Raji (cell line): ENCODE data around the gene CBLN3.

Source experiments
- POLR2A ChIP-seq: IDR thresholded peaks from 2 replicates; pipeline ENCODE4 v1.6.1; 2011; ENCODE audit warnings: low read depth, low read length, control low read depth; ENCODE audit not compliant: insufficient read depth

The CBLN3 gene

DNA sequence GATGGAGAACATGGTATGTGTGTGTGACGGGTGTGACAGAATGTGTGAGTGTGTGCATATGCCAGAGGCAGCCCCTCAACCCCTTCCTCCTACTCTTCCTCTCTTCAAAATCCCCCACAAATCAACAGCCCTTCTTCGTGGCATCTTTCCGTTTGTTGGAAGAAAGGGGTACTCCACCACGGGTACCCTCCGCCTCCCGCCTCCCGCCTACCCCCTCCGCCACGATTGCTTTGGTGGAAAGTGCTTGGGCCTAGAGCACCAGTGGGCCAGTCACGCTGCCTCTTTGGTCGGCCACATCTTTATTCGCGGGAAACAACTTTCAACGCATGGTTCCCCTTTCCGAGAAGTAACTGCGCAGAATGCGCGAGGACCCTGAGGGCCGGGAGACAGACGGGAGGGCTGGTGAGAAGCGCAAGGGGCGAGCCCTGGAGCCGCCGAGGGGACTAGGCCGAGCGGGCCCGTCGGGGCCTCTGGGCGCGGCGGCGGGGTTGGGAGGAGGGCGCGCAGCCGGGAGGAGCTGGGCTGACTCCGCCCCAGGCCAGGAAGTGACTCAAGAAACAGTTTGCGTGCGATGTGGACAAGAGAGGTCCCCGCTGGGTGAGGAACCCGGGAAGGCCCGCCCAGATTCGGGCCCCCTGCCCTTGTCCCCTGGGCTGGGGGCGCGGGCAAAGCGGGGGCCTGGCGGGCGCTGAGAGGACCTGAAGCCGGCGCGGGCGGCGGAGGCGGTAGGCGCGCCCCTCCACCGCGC is at the start of gene CBLN3, which contains the start of gene KHNYN:
TSS of gene CBLN3 (minus strand) at position 274 of the 748 bp plus-strand sequence. CDS start 614 bp downstream, outside the sequence.
TSS of gene KHNYN (plus strand) at position 560 of the 748 bp plus-strand sequence. CDS start 777 bp downstream, outside the sequence.
- TF ChIP-seq POLR2A: peak; percentile 79

DNA sequence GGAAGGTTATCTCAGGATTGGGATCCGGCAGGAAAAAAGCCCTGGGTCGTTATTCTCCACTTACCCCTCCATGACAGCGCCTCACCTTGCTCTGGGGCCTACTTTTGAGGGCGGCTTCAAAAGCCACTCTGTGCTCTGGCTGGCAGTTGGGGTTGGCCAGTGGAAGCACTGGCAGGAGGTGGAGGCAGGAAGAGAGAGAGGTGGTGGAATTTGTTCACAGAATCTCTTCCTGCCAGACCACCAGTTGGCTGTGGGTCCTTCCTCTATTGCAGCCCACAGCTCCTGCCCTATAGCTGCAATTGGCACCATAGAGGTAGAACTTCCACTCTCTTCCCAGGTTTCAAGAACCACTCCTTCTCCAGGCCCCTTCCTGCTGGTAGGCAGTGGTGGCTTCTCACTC is 45.8 kb upstream of the CBLN3 start:
- TF ChIP-seq POLR2A: no peak

DNA sequence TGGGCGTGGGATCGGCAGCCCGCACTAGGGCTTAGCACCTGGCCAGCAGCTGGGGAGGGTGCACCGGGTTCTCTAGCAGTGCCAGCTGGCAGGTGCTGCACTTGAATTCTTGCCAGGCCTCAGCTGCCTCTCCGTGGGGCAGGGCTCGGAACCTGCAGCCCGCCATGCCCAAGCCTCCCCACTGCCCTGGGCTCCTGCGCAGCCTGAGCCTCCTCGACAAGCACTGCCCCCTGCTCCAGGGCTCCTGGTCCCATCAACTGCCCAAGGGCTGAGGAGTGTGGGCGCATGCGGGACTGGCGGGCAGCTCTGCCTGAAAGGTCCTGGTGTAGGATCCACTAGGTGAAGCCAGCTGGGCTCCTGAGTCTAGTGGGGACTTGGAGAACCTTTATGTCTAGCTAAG is 43.7 kb upstream of the CBLN3 start:
- TF ChIP-seq POLR2A: no peak

DNA sequence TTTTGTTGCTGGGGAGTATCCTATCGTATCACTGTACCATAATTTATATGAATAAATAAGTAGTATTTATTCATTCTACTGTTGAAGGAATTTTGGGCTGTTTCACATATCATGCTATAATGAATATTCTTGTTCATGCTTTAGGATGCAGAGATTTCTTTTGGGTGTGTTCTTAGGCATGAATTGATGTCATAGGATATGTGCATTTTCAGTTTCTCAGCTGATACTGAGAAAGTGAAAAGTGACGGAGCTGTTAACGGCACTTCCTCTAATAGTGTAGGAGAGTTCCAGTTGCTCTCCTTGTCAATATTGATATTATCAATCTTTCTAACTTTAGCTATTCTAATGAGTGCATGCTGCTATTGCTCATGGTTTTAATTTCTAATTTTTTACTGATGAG is 36.3 kb upstream of the CBLN3 start:
- no peak for TF ChIP-seq POLR2A

DNA sequence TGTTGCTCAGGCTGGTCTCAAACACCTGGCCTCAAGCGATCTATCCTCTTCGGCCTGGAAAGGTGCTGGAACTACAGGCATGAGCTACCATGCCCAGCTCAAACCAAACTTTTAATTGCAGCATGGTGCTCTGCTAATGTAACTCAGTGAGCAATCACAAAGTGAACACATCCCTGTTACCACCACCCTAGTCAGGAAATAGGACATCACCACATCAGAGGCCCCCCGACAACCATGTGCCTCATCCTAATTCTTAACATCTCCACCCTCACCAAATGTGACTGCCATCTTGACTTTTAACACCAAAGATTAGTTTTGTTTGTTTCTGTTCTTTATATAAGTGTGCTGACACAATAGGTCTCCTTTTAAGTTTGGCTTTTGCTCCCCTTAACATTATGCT is 35.9 kb upstream of the CBLN3 start:
- TF ChIP-seq POLR2A: no peak

DNA sequence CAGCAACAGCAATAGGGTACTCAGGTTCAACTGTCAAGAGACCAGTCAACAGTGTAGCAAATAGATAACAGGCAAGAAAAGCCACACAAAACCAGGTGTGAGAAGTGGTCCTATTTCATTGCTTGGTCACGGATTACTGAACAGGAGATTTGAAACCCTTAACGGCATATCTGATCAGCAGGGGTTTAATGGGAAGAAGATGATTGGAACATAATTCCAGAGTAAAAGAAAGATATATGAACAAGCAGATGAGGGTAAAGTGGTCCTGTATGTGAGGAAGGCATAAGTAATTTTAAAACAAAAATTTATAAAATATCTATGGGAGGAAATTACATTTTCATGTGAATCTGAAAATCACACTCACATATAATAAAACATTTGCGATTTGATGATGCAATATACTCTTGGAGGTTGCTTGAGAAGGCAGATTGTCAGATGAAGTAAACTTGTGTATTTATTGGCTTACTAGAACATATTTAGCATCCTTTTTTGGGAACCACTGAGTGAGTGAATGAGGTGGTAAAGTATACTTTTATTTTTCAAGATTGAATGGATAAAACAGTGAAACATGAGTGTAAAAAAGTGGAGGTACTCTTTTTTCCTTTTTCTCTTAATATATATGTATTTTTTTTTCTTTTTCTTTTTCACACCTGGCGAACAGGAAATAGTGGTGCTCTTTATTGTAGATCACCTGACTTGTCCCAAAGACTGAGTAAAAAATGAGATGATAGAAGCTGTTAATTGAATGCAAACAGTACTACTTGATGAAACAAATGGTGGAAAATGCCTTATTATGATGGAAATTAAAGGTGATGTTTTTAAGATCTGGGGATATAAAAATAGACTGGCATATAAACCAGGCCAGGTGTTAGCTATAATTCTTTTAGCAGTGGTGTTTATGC is 34.7 kb upstream of the CBLN3 start:
- TF ChIP-seq POLR2A: no peak

DNA sequence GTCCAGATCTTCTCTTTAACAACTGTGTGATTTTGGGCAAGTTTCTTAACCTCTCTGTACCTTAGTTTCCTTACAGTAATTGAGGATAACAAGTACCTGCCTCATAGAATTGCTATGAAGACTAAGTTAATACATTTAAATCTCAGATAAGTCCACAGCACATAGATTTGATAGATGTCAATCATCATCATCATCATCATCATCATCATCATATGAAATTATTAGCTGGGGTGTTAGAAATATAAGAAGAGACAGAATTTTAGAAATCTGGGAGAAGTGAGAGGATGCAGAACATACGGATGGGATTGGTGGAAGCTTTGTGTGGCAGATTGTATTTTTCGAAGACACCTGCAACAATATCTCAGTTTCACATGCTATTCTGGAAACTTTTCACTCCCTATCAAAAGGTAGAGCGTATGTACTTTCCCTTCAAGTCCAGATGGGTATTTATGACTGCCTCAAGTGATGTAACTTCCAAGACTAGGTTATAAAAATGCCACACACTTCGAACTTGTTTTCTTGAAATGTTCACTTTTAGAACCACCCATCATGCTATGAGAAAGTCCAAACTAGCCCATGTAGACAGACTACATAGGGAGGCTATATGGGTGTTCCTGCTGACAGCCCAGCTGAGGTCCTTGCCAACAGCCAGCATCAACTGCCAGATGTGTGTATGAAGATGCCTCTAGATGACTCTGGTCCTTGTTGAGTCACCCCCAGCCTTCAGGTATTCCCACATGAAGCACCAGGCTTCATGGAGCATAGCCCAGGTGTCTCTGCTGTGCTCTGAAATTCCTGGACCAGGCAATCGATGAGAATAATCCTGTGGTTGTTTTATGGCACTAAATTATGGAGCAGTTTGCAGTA is 33.8 kb upstream of the CBLN3 start:
- no peak for TF ChIP-seq POLR2A

DNA sequence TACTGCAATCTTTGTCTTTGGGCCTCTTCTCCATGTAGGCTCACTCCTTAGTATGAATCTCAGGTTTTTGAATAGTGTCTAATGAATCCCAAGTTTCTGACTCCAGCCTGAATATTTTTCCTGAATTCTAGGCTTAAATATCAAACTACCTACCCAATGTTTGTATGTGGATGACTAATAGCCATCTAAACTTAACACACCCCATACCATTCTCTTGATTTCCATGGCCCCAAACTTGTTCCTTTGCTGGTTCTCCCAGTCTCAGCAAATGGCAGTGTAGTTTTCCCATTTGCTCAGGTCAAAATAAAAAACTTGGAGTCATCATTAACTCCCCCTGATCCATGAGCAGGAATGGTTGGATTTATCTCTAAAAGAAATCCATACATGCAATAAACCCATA is 31.9 kb upstream of the CBLN3 start:
- TF ChIP-seq POLR2A: no peak

DNA sequence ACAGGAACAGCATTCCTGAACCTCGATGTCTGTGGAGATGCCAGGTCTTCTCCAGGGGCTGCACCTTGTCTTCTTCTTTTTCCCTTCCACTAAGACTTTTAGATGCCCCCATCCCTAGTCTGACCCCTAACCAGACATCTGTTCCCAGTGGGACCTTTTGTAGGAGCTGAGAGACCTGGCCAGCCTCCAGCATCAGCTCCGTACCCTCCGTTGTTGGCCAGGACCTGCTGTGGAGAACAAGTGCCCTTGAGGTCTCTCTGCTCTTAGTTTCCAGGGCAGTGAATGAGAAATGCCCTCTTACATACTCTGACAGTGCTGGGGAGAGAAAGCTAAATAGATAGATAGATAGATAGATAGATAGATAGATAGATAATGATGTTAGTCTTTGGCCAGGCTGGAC is 29.9 kb upstream of the CBLN3 start:
- no peak for TF ChIP-seq POLR2A

DNA sequence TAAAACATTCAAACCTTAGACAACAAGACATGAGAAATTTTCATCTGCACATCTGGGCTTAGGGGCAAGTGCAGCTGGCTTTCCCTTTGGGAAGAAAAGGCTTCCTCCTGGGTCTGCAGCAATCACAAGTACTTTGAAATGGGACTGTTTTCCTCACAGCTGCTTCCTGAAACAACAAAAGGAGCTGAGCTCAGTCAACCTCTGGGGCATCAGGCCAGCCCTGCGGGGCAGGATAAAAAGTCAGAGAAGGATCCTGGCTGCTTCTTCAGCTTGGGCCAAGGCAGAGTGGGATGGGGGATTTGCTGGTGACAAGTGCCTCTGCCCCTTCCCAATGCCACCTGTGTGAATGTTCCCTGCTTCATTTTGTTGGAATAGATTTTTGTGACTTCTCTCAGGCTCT is 29.3 kb upstream of the CBLN3 start:
- TF ChIP-seq POLR2A: no peak

DNA sequence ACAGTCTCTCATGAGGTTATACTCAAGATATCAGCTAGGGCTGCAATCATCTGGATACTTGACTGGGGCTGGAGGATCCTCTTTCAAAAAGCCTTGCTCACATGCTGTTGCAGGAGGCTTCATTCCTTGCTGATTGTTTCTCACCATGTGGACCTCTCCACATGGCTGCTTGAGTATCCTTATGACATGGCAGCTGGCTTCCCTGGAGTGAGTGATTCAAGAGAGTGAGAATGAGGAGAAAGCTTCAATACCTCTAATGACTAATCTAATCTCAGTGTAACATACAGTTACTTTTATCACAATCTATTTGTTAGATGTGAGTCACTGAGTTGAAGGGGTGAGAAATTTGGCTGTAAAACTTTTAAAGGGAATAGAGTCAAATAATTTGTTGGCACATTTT is 27.5 kb upstream of the CBLN3 start:
- no peak for TF ChIP-seq POLR2A

DNA sequence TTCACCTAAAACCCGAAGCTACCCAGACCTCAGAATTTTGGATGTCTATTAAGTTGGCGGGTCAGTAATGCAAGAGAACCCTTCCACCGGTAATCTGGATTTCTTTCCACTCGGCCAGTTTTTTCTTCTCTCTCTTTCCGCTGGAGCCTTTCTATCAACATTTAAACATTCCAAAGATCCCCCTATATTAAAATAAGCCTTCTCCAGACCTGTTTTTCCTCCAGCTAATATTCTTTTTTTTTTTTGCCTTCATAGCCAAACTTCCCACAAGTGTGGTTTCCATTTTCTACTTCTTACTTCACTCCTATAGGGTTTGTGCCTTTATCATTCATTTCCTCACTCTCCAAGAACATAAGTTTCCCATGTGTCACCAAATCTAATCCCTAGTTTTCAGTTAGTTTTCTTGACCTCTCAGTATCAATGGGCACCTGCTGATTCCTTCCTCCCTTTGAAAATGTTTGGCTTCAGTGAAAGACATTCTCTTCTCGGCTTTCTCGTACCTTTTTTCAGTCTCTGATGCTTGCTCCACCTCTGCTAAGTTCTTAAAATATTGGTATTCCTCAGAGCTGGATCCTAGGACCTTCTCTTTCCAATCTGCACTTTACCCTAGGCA is 13.7 kb upstream of the CBLN3 start:
- TF ChIP-seq POLR2A: no peak

DNA sequence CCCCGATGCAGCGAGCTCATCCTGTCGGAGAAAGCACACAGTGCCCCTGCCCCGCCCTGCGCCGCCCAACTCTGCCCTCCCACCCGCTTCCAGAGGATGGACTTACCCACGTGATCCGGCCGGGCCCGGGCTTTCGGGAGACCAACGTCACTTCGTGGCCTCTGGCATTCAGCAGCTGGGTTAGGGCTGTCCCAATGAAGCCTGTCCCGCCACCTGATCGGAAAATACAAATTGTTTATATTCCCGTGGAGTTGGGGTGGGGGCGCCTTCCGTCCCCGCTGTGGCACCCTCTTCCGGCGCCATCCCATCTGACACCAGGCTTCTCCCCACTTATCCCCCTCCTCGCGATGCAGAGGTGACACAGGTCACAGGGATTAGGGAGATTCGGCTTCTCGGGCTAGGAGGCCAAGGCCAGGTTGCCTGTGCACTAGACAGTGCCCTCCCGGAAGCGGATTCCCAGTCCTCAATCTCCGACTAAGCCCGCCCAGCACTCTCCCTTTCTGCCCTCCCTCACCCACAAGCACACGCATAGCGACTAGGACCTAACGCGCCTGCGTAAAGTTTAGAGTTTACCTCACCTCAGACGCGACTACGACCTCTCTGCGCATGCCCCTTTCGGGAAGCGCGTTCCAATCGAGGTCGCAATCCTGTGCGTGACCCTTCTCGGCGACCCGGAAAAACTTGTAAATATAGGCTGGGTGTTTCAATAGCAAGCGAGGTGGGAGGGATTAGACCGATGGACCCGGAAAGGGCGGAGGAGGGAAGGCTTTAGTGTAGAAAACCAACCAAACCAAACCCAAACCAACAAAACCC is 13.0 kb upstream of the CBLN3 start, which contains the start of gene SDR39U1:
TSS of gene SDR39U1 (minus strand) at position 537 of the 813 bp plus-strand sequence. CDS start at position 530, 7 bp downstream.
- TF ChIP-seq POLR2A: peak; percentile 96

DNA sequence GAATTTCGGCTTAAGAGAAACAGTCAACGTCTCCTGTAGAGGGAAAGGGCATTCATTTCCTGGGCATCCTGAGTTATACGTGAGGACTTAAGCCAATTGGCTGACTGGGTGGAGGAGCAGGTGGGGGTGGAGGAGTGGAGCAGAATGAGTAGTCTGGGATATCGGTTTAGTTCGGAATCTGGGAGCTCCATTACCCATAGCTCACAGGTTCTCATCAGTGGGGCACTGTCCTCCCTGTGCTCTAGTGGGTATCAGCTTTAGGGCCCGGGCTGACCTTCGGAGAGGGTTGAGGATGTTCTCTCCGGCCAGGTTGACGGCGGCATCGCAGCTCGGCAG is 12.4 kb upstream of the CBLN3 start:
- no peak for TF ChIP-seq POLR2A
